B cell (primary cell): Measurements from ENCODE around the gene TMEM131L.

Experiments used
- CTCF ChIP-seq: fragments of 200-600 bp; IDR thresholded peaks from one replicate; pipeline ENCODE4 v1.8.0; 2022; ENCODE audit warnings: antibody characterized with exemption, mild to moderate bottlenecking
- EZH2 ChIP-seq: IDR thresholded peaks from 2 replicates; pipeline ENCODE4 v1.6.1; 2012; ENCODE audit warnings: borderline replicate concordance, low read depth, mild to moderate bottlenecking, moderate library complexity, low read length; ENCODE audit not compliant: insufficient read depth, poor library complexity, severe bottlenecking

DNA sequence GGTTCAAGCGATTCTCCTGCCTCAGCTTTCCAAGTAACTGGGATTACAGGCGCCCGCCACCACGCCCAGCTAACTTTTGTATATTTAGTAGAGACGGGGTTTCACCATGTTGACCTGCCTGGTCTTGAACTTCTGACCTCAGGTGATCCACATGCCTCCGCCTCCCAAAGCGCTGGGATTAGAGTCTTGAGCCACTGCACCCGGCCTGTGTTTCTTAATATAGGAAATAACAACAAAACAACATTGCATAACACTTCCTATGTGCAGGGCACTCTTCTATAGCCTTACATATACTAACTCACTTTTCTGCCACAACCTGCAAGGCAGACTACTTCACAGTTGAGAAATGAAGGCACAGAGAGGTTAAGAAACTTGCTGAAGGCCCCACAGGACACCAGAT lies 12.8 kb upstream of the TMEM131L start:
- TF ChIP-seq CTCF: no peak
- TF ChIP-seq EZH2: no peak
